ENCODE measurements around the gene SGCD. TPM values are rescaled to one million over a fixed set of nuclear protein-coding genes. Genes with fewer than 3 reads are reported as not detected.

The SGCD gene
- 1 to 10 TPM in 3 of 4 donors, under 1 TPM in 1; 0.37 to 3.7 (median 2.4) TPM for total RNA-seq

- WGBS, 2 donors (ENCODE audit: low coverage in 1 of 2), result 45 to 76% methylated on average over 9 to 16 of the region's 18 CpGs
- Histone ChIP-seq H3K4me1 (no peaks in the 10 kb centered on the region), H3K36me3 (no peaks in the 10 kb centered on the region), H3K27me3 (no peaks in the 10 kb centered on the region), H3K9me3 (no peaks in the 10 kb centered on the region), H3K4me3 (peak within 1 kb of the TSS; percentile 13 to 32 (median 30)), H3K27ac (peak within 1 kb of the TSS; percentile 28 to 87 (median 79))
- in situ Hi-C loops (cut with MboI; ENCODE audit: low pct_ligation_motif_present in 1 of 4, low pct_unique_long_range_greater_than_20kb in 1 of 4, low sequenced_read_pairs in 3 of 4), result no loop called here
- intact Hi-C loops (cut with DNase I; ENCODE audit: low total_unique reads), result no loop called here
- TF ChIP-seq EP300 (IDR thresholded peaks at IDR 0.05; ENCODE audit: low read depth) (no peak), POLR2AphosphoS5 (IDR thresholded peaks at IDR 0.05) (peak in 2 of 3 donors; percentile 46 to 61)
- DNase-seq, result peak; percentile 26
Observed at GRCh38 chr5:156326718-156327259, at the start of gene SGCD. TSS of gene SGCD (plus strand) at chr5:156327164.

- WGBS, 2 donors (ENCODE audit: low coverage in 1 of 2), result 56 to 58% methylated on average over 2 of the region's 2 CpGs
- TF ChIP-seq POLR2A (IDR thresholded peaks at IDR 0.05) (no peak), EP300 (IDR thresholded peaks at IDR 0.05; ENCODE audit: low read depth) (no peak), CTCF (IDR thresholded peaks at IDR 0.05) (no peak), POLR2AphosphoS5 (IDR thresholded peaks at IDR 0.05) (no peak)
- in situ Hi-C loops (cut with MboI; ENCODE audit: low pct_ligation_motif_present in 1 of 4, low pct_unique_long_range_greater_than_20kb in 1 of 4, low sequenced_read_pairs in 3 of 4) (no loop called here), intact Hi-C loops (cut with DNase I; ENCODE audit: low total_unique reads) (no loop called here)
- DNase-seq, result no peak
- Histone ChIP-seq H3K36me3 (no peaks in the 10 kb centered on the region), H3K27ac (no peak overlapping the region), H3K4me3 (no peak overlapping the region), H3K4me1 (no peaks in the 10 kb centered on the region), H3K9me3 (no peaks in the 10 kb centered on the region), H3K27me3 (no peaks in the 10 kb centered on the region)
Observed at GRCh38 chr5:156277290-156277689, 49.7 kb upstream of the SGCD start.

GRCh38 chr5:156295431-156295830 lies 31.5 kb upstream of the SGCD start:
- no peak for DNase-seq
- Histone ChIP-seq H3K36me3 (no peaks in the 10 kb centered on the region), H3K27ac (no peak overlapping the region), H3K27me3 (no peaks in the 10 kb centered on the region), H3K9me3 (no peaks in the 10 kb centered on the region), H3K4me3 (no peak overlapping the region), H3K4me1 (no peaks in the 10 kb centered on the region)
- WGBS, 2 donors (ENCODE audit: low coverage in 1 of 2), result 92% methylated on average over 1 of the region's 1 CpG; no CpG with 5 or more reads in 1 of the 2 donors
- no peak for TF ChIP-seq POLR2AphosphoS5 (IDR thresholded peaks at IDR 0.05)
- no peak for TF ChIP-seq POLR2A (IDR thresholded peaks at IDR 0.05)
- TF ChIP-seq CTCF (IDR thresholded peaks at IDR 0.05), result no peak
- TF ChIP-seq EP300 (IDR thresholded peaks at IDR 0.05; ENCODE audit: low read depth), result no peak
- in situ Hi-C loops (cut with MboI; ENCODE audit: low pct_ligation_motif_present in 1 of 4, low pct_unique_long_range_greater_than_20kb in 1 of 4, low sequenced_read_pairs in 3 of 4), result no loop called here
- intact Hi-C loops (cut with DNase I; ENCODE audit: low total_unique reads), result no loop called here

GRCh38 chr5:156310115-156310514 lies 16.8 kb upstream of the SGCD start:
- no peaks in the 10 kb centered on the region for H3K36me3 ChIP-seq
- H3K4me1 ChIP-seq, result no peaks in the 10 kb centered on the region
- intact Hi-C loops (cut with DNase I; ENCODE audit: low total_unique reads), result no loop called here
- no peaks in the 10 kb centered on the region for H3K27me3 ChIP-seq
- no peak for TF ChIP-seq EP300 (IDR thresholded peaks at IDR 0.05; ENCODE audit: low read depth)
- no peak for DNase-seq
- in situ Hi-C loops (cut with MboI; ENCODE audit: low pct_ligation_motif_present in 1 of 4, low pct_unique_long_range_greater_than_20kb in 1 of 4, low sequenced_read_pairs in 3 of 4), result no loop called here
- WGBS, 2 donors (ENCODE audit: low coverage in 1 of 2), result 66 to 89% methylated on average over 2 to 4 of the region's 4 CpGs
- no peak overlapping the region for H3K27ac ChIP-seq
- H3K9me3 ChIP-seq, result no peaks in the 10 kb centered on the region
- no peak overlapping the region for H3K4me3 ChIP-seq

GRCh38 chr5:156312897-156313694 lies 13.9 kb upstream of the SGCD start:
- Histone ChIP-seq H3K4me3 (no peak overlapping the region), H3K36me3 (no peaks in the 10 kb centered on the region), H3K27me3 (no peaks in the 10 kb centered on the region), H3K4me1 (no peaks in the 10 kb centered on the region), H3K9me3 (no peaks in the 10 kb centered on the region), H3K27ac (no peak overlapping the region)
- intact Hi-C loops (cut with DNase I; ENCODE audit: low total_unique reads) (no loop called here), in situ Hi-C loops (cut with MboI; ENCODE audit: low pct_ligation_motif_present in 1 of 4, low pct_unique_long_range_greater_than_20kb in 1 of 4, low sequenced_read_pairs in 3 of 4) (no loop called here)
- DNase-seq, result no peak
- WGBS, 2 donors (ENCODE audit: low coverage in 1 of 2), result 35 to 49% methylated on average over 2 of the region's 2 CpGs
- TF ChIP-seq POLR2A (IDR thresholded peaks at IDR 0.05), result no peak
- no peak for TF ChIP-seq POLR2AphosphoS5 (IDR thresholded peaks at IDR 0.05)
- TF ChIP-seq CTCF (IDR thresholded peaks at IDR 0.05), result no peak
- TF ChIP-seq EP300 (IDR thresholded peaks at IDR 0.05; ENCODE audit: low read depth), result no peak

Data from transverse colon (tissue), 4 donors.